Mesothelial cell of epicardium (in vitro differentiated cells): Measurements from ENCODE around the gene CYTH3. TPM values are rescaled to one million over a fixed set of nuclear protein-coding genes. Genes with fewer than 3 reads are reported as not detected.

Experiments
- DNase-seq, 2 experiments: peaks; one replicate each; pipeline ENCODE4 v3.0.0; 2021; ENCODE audit warnings: low spot score in 2 of 2; ENCODE audit not compliant: unreplicated experiment in 2 of 2
- H3K27ac Mint-ChIP-seq: 2 replicates; pipeline ENCODE4 v1.8.0; 2021; ENCODE audit warnings: mixed read lengths
- H3K27me3 Mint-ChIP-seq: 2 replicates; pipeline ENCODE4 v1.8.0; 2021; ENCODE audit warnings: low read depth, mixed read lengths
- H3K36me3 Mint-ChIP-seq: 2 replicates; pipeline ENCODE4 v1.8.0; 2021; ENCODE audit warnings: mixed read lengths
- H3K4me1 Mint-ChIP-seq: 2 replicates; pipeline ENCODE4 v1.8.0; 2021; ENCODE audit warnings: mixed read lengths
- H3K4me3 Mint-ChIP-seq: 2 replicates; pipeline ENCODE4 v1.8.0; 2021; ENCODE audit warnings: mild to moderate bottlenecking, moderate library complexity, mixed read lengths
- H3K9me3 Mint-ChIP-seq: 2 replicates; pipeline ENCODE4 v1.8.0; 2021; ENCODE audit warnings: mixed read lengths
- CTCF ChIP-seq: fragments of 200-600 bp; sonication (generic); IDR thresholded peaks from one replicate; pipeline ENCODE4 v1.5.0; 2021; ENCODE audit warnings: antibody characterized with exemption; ENCODE audit not compliant: unreplicated experiment
- total RNA-seq: library from RNA; stranded (reverse); gene quantifications from 3 replicates; pipeline ENCODE4 v1.2.1, GENCODE V29; 2021

The CYTH3 gene
- total RNA-seq, 1 donor from 2014 or later = 29.2 TPM

GRCh38 chr7:6254866-6255265, 17.6 kb downstream of the CYTH3 start:
- no peak for TF ChIP-seq CTCF
- Mint-ChIP-seq H3K9me3 (no peaks in the 10 kb centered on the region), H3K4me3 (no peak overlapping the region), H3K4me1 (peaks cover 68% of the 10 kb centered on the region), H3K27ac (no peak overlapping the region), H3K36me3 (no peaks in the 10 kb centered on the region), H3K27me3 (no peaks in the 10 kb centered on the region)
- no peak for DNase-seq

GRCh38 chr7:6252748-6253147, 19.7 kb downstream of the CYTH3 start:
- no peak for TF ChIP-seq CTCF
- DNase-seq = no peak
- Mint-ChIP-seq H3K36me3 (no peaks in the 10 kb centered on the region), H3K4me1 (peaks cover 72% of the 10 kb centered on the region), H3K4me3 (no peak overlapping the region), H3K9me3 (no peaks in the 10 kb centered on the region), H3K27me3 (no peaks in the 10 kb centered on the region), H3K27ac (peak overlapping the region; percentile 90)

GRCh38 chr7:6252341-6252746, 20.1 kb downstream of the CYTH3 start:
- no peak for TF ChIP-seq CTCF
- no peaks in the 10 kb centered on the region for H3K27me3 Mint-ChIP-seq
- no peaks in the 10 kb centered on the region for H3K36me3 Mint-ChIP-seq
- H3K9me3 Mint-ChIP-seq = no peaks in the 10 kb centered on the region
- peaks cover 71% of the 10 kb centered on the region for H3K4me1 Mint-ChIP-seq
- H3K27ac Mint-ChIP-seq = peak overlapping the region; percentile 90
- no peak for DNase-seq
- H3K4me3 Mint-ChIP-seq = no peak overlapping the region

- H3K4me3 Mint-ChIP-seq = no peak overlapping the region
These were observed 20.8 kb downstream of the CYTH3 start for GRCh38 chr7:6251653-6252052.

GRCh38 chr7:6250364-6250833, 22.0 kb downstream of the CYTH3 start:
- Mint-ChIP-seq H3K4me1 (peaks cover 75% of the 10 kb centered on the region), H3K4me3 (no peak overlapping the region), H3K27ac (no peak overlapping the region), H3K9me3 (no peaks in the 10 kb centered on the region), H3K36me3 (no peaks in the 10 kb centered on the region), H3K27me3 (no peaks in the 10 kb centered on the region)
- no peak for TF ChIP-seq CTCF
- no peak for DNase-seq

More at GRCh38 chr7:6251653-6252052, 20.8 kb downstream of the CYTH3 start:
- no peaks in the 10 kb centered on the region for H3K27me3 Mint-ChIP-seq
- no peak for DNase-seq
- no peak for TF ChIP-seq CTCF
- H3K27ac Mint-ChIP-seq = peak overlapping the region; percentile 90
- peaks cover 71% of the 10 kb centered on the region for H3K4me1 Mint-ChIP-seq
- H3K9me3 Mint-ChIP-seq = no peaks in the 10 kb centered on the region
- no peaks in the 10 kb centered on the region for H3K36me3 Mint-ChIP-seq

- DNase-seq = no peak
- Mint-ChIP-seq H3K36me3 (peaks cover 2% of the 10 kb centered on the region), H3K4me1 (peaks cover 74% of the 10 kb centered on the region), H3K4me3 (no peak overlapping the region), H3K27ac (peak overlapping the region; percentile 52), H3K9me3 (peaks cover 2% of the 10 kb centered on the region), H3K27me3 (no peaks in the 10 kb centered on the region)
- TF ChIP-seq CTCF = no peak
These were observed 23.4 kb downstream of the CYTH3 start for GRCh38 chr7:6249043-6249442.
